MV-4-11 (cell line): ENCODE measurements around the gene EFCAB10.
A peak's percentile ranks its signal among the peaks of the same experiment; 100 is the strongest.
"Not testable (repeated sequence)": the region's sequence is repeated elsewhere in the genome, so short reads cannot be mapped to it uniquely, and the experiment has no call there.

Experiments
- DNase-seq: peaks from one replicate; lab custom pipeline; 2025; lab: John Stamatoyannopoulos, UW

EFCAB10 gene

GRCh38 chr7:105599080-105599479 lies 17.8 kb upstream of the EFCAB10 start:
- not testable (repeated sequence) for DNase-seq

GRCh38 chr7:105596866-105597265 lies 15.6 kb upstream of the EFCAB10 start:
- DNase-seq, result no peak

GRCh38 chr7:105594034-105594433 lies 12.7 kb upstream of the EFCAB10 start:
- DNase-seq, result no peak

- no peak for DNase-seq
These were observed 10.2 kb upstream of the EFCAB10 start for GRCh38 chr7:105591522-105591921.

GRCh38 chr7:105590793-105591192 lies 9.5 kb upstream of the EFCAB10 start:
- no peak for DNase-seq

- peak; percentile 61 for DNase-seq
These were observed 8.2 kb upstream of the EFCAB10 start for GRCh38 chr7:105589356-105590077.

GRCh38 chr7:105587909-105588635 lies 6.8 kb upstream of the EFCAB10 start:
- DNase-seq, result no peak

- DNase-seq, result no peak
These were observed 4.7 kb upstream of the EFCAB10 start for GRCh38 chr7:105585850-105586500.

- no peak for DNase-seq
These were observed 2.9 kb upstream of the EFCAB10 start for GRCh38 chr7:105584165-105584564.

GRCh38 chr7:105583061-105583460 lies 1.8 kb upstream of the EFCAB10 start:
- DNase-seq, result no peak

GRCh38 chr7:105580022-105580740 lies 1.1 kb downstream of the EFCAB10 start:
- DNase-seq, result no peak

GRCh38 chr7:105578496-105578895 lies 2.8 kb downstream of the EFCAB10 start:
- no peak for DNase-seq

GRCh38 chr7:105577251-105577650 lies 4.0 kb downstream of the EFCAB10 start:
- no peak for DNase-seq

GRCh38 chr7:105571891-105572290 lies 9.4 kb downstream of the EFCAB10 start:
- DNase-seq, result no peak

- no peak for DNase-seq
These were observed 13.5 kb downstream of the EFCAB10 start for GRCh38 chr7:105567821-105568220.

GRCh38 chr7:105567024-105567423 lies 14.3 kb downstream of the EFCAB10 start:
- no peak for DNase-seq

GRCh38 chr7:105565190-105565589 lies 16.1 kb downstream of the EFCAB10 start:
- no peak for DNase-seq

GRCh38 chr7:105559926-105560325 lies 21.4 kb downstream of the EFCAB10 start:
- no peak for DNase-seq

GRCh38 chr7:105538339-105538738 lies 43.0 kb downstream of the EFCAB10 start:
- DNase-seq, result no peak

GRCh38 chr7:105532709-105533460 lies 48.4 kb downstream of the EFCAB10 start:
- no peak for DNase-seq

- DNase-seq, result peak; percentile 91
These were observed 49.3 kb downstream of the EFCAB10 start, which contains the start of gene RINT1 for GRCh38 chr7:105531792-105532671. TSS of gene RINT1 (plus strand) at chr7:105532201. CDS start at chr7:105532316, 115 bp downstream.
